Breast epithelium (tissue), 3 donors: Measurements from ENCODE around the gene DEFB110.

Experiments used
- POLR2AphosphoS5 ChIP-seq, 3 donors: sonication (generic); formaldehyde crosslinking; IDR thresholded peaks; one replicate each; pipeline ENCODE4 v1.6.1; 2017; ENCODE audit warnings: antibody characterized with exemption in 3 of 3
- TF ChIP-seq, protein P1 (sequence below), 3 donors: fragments of 450-650 bp; IDR thresholded peaks; one replicate each; pipeline ENCODE4 v1.5.1; 2016 to 2017; ENCODE audit warnings: antibody characterized with exemption in 3 of 3, mild to moderate bottlenecking in 3 of 3, moderate library complexity in 3 of 3

DNA sequence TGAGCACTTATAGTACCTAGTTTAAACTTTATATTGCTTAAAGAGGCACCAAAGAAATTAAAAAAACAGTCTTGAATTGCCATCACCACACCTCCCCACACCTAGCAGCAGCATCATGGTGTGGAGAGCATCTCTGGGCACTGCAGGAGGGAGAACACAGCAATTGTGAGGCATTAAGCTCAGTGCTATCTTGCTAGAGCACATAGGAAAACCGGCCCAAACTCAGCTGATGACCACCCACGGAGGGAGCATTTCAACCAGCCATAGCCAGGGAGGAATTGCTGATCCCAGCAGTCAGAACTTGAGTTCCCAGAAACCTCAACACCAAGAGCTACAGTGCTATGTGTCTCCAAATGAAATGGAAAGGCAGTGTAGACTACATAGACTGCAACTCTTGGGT is 32.9 kb downstream of the DEFB110 start:
- TF ChIP-seq, protein P1, sequence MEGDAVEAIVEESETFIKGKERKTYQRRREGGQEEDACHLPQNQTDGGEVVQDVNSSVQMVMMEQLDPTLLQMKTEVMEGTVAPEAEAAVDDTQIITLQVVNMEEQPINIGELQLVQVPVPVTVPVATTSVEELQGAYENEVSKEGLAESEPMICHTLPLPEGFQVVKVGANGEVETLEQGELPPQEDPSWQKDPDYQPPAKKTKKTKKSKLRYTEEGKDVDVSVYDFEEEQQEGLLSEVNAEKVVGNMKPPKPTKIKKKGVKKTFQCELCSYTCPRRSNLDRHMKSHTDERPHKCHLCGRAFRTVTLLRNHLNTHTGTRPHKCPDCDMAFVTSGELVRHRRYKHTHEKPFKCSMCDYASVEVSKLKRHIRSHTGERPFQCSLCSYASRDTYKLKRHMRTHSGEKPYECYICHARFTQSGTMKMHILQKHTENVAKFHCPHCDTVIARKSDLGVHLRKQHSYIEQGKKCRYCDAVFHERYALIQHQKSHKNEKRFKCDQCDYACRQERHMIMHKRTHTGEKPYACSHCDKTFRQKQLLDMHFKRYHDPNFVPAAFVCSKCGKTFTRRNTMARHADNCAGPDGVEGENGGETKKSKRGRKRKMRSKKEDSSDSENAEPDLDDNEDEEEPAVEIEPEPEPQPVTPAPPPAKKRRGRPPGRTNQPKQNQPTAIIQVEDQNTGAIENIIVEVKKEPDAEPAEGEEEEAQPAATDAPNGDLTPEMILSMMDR (IDR thresholded peaks at IDR 0.05): no peak
- no peak for TF ChIP-seq POLR2AphosphoS5 (IDR thresholded peaks at IDR 0.05)
